ENCODE results near the gene GABBR2. TPM values are rescaled to one million over a fixed set of nuclear protein-coding genes. Genes with fewer than 3 reads are reported as not detected.

The GABBR2 gene
- total RNA-seq, 2 donors from 2014 or later, result 1.2 to 1.3 TPM

- Mint-ChIP-seq H3K4me3 (no peak overlapping the region), H3K4me1 (peaks cover 9% of the 10 kb centered on the region), H3K36me3 (ENCODE audit: low read depth) (no peaks in the 10 kb centered on the region), H3K27me3 (ENCODE audit: insufficient read depth) (no peaks in the 10 kb centered on the region), H3K27ac (no peak overlapping the region), H3K9me3 (no peaks in the 10 kb centered on the region)
- DNase-seq, result no peak
- WGBS, 2 experiments (ENCODE audit: insufficient coverage in 1 of 2, insufficient read length in 1 of 2), result 91 to 97% methylated on average over 4 to 6 of the region's 6 CpGs
- H3K36me3 ChIP-seq (ENCODE audit: control insufficient read depth, insufficient read depth, low read length), result no peaks in the 10 kb centered on the region
- H3K4me3 ChIP-seq (ENCODE audit: low read length), result no peak overlapping the region
- no peak for TF ChIP-seq CTCF (conservative IDR thresholded peaks at IDR 0.05)
- H3K27ac ChIP-seq (ENCODE audit: low read depth, low read length), result no peak overlapping the region
- no peaks in the 10 kb centered on the region for H3K9me3 ChIP-seq (ENCODE audit: control insufficient read depth, low read length)
- no peak overlapping the region for H3K9ac ChIP-seq (ENCODE audit: extremely low read depth, low read length, poor library complexity, severe bottlenecking)
- no peaks in the 10 kb centered on the region for H3K4me1 ChIP-seq (ENCODE audit: control insufficient read depth, insufficient read depth, low read length)
- H3K27me3 ChIP-seq (ENCODE audit: control insufficient read depth, insufficient read depth, low read length, poor library complexity, severe bottlenecking), result no peaks in the 10 kb centered on the region
Measured at GRCh38 chr9:98609646-98610045, 99.1 kb downstream of the GABBR2 start.

- H3K36me3 ChIP-seq (ENCODE audit: control insufficient read depth, insufficient read depth, low read length), result no peaks in the 10 kb centered on the region
- no peaks in the 10 kb centered on the region for H3K27me3 ChIP-seq (ENCODE audit: control insufficient read depth, insufficient read depth, low read length, poor library complexity, severe bottlenecking)
- Mint-ChIP-seq H3K4me3 (no peak overlapping the region), H3K4me1 (peaks cover 11% of the 10 kb centered on the region), H3K9me3 (no peaks in the 10 kb centered on the region), H3K36me3 (ENCODE audit: low read depth) (no peaks in the 10 kb centered on the region), H3K27me3 (ENCODE audit: insufficient read depth) (no peaks in the 10 kb centered on the region), H3K27ac (no peak overlapping the region)
- DNase-seq, result no peak
- no peak for TF ChIP-seq CTCF (conservative IDR thresholded peaks at IDR 0.05)
- H3K27ac ChIP-seq (ENCODE audit: low read depth, low read length), result no peak overlapping the region
- no peaks in the 10 kb centered on the region for H3K4me1 ChIP-seq (ENCODE audit: control insufficient read depth, insufficient read depth, low read length)
- no peaks in the 10 kb centered on the region for H3K9me3 ChIP-seq (ENCODE audit: control insufficient read depth, low read length)
- no peak overlapping the region for H3K4me3 ChIP-seq (ENCODE audit: low read length)
- 86% methylated on average over 7 of the region's 7 CpGs for WGBS, 2 experiments (ENCODE audit: insufficient coverage in 1 of 2, insufficient read length in 1 of 2)
- no peak overlapping the region for H3K9ac ChIP-seq (ENCODE audit: extremely low read depth, low read length, poor library complexity, severe bottlenecking)
Measured at GRCh38 chr9:98607787-98608186, 100.9 kb downstream of the GABBR2 start.

GRCh38 chr9:98607152-98607551 lies 101.6 kb downstream of the GABBR2 start:
- Mint-ChIP-seq H3K27ac (no peak overlapping the region), H3K9me3 (no peaks in the 10 kb centered on the region)

More at GRCh38 chr9:98607152-98607551, 101.6 kb downstream of the GABBR2 start:
- Mint-ChIP-seq H3K4me1 (peaks cover 11% of the 10 kb centered on the region), H3K27me3 (ENCODE audit: insufficient read depth) (no peaks in the 10 kb centered on the region), H3K36me3 (ENCODE audit: low read depth) (no peaks in the 10 kb centered on the region), H3K4me3 (no peak overlapping the region)
- no peak for TF ChIP-seq CTCF (conservative IDR thresholded peaks at IDR 0.05)
- Histone ChIP-seq H3K36me3 (ENCODE audit: control insufficient read depth, insufficient read depth, low read length) (no peaks in the 10 kb centered on the region), H3K4me3 (ENCODE audit: low read length) (no peak overlapping the region), H3K27me3 (ENCODE audit: control insufficient read depth, insufficient read depth, low read length, poor library complexity, severe bottlenecking) (no peaks in the 10 kb centered on the region), H3K9ac (ENCODE audit: extremely low read depth, low read length, poor library complexity, severe bottlenecking) (no peak overlapping the region), H3K4me1 (ENCODE audit: control insufficient read depth, insufficient read depth, low read length) (no peaks in the 10 kb centered on the region), H3K27ac (ENCODE audit: low read depth, low read length) (no peak overlapping the region), H3K9me3 (ENCODE audit: control insufficient read depth, low read length) (no peaks in the 10 kb centered on the region)
- DNase-seq, result no peak
- 95 to 98% methylated on average over 7 to 8 of the region's 8 CpGs for WGBS, 2 experiments (ENCODE audit: insufficient coverage in 1 of 2, insufficient read length in 1 of 2)
